H1 (cell line): Measurements from ENCODE around the gene VWF. TPM values are rescaled to one million over a fixed set of nuclear protein-coding genes. Genes with fewer than 3 reads are reported as not detected.

Experiments
- CTCF ChIA-PET: fragments of 300-600 bp; sonication (Branson Sonifier 250); formaldehyde crosslinking; loops from one replicate; lab custom pipeline; 2021; ENCODE audit not compliant: partially characterized antibody; lab: Charles Lee
- POLR2A ChIA-PET: fragments of 300-600 bp; sonication (Branson Sonifier 250); formaldehyde crosslinking; loops from one replicate; lab custom pipeline; 2021; ENCODE audit warnings: inconsistent platforms; ENCODE audit not compliant: partially characterized antibody; lab: Charles Lee
- DNase-seq, 2 experiments: peaks; one replicate each; pipeline versions ENCODE4 v3.0.0 to v3.0.0-alpha.2; 2010 to 2022; ENCODE audit warnings: low spot score in 2 of 2, low read depth in 1 of 2, mixed read lengths in 1 of 2
- FAIRE-seq: peaks from 2 replicates; lab custom pipeline; 2011; peaks lifted over from hg19 to GRCh38; lab: Jason Lieb, UNC
- H2AFZ ChIP-seq: 2 replicates; pipeline ENCODE4 v1.8.1; 2012; ENCODE audit warnings: low read length, inconsistent platforms
- H2AK5ac ChIP-seq: 2 replicates; pipeline ENCODE4 v1.6.1; 2013; ENCODE audit warnings: low read depth, low read length
- H2BK120ac ChIP-seq: replicated peaks from 2 replicates; pipeline ENCODE3; 2013; ENCODE audit warnings: low read depth, low read length, inconsistent platforms
- H2BK12ac ChIP-seq: 2 replicates; pipeline ENCODE4 v1.6.1; 2013; ENCODE audit warnings: low read depth, low read length
- H2BK15ac ChIP-seq: 2 replicates; pipeline ENCODE4 v1.6.1; 2013; ENCODE audit warnings: low read length
- H2BK20ac ChIP-seq: 2 replicates; pipeline ENCODE4 v1.6.1; 2013; ENCODE audit warnings: low read length
- H2BK5ac ChIP-seq: 2 replicates; pipeline ENCODE4 v1.6.1; 2013; ENCODE audit warnings: low read depth, low read length
- H3K14ac ChIP-seq: 2 replicates; pipeline ENCODE4 v1.6.1; 2013; ENCODE audit warnings: inconsistent platforms; ENCODE audit not compliant: insufficient read length
- H3K18ac ChIP-seq: 2 replicates; pipeline ENCODE4 v1.6.1; 2013; ENCODE audit warnings: low read length; ENCODE audit errors: extremely low read depth
- H3K23ac ChIP-seq: 2 replicates; pipeline ENCODE4 v1.6.1; 2013; ENCODE audit warnings: inconsistent platforms; ENCODE audit not compliant: insufficient read length
- H3K23me2 ChIP-seq: 2 replicates; pipeline ENCODE4 v1.6.1; 2013; ENCODE audit warnings: low read depth, low read length
- H3K27ac ChIP-seq: 2 replicates; pipeline ENCODE4 v1.6.1; 2011; ENCODE audit warnings: low read depth, low read length, inconsistent platforms
- H3K27me3 ChIP-seq, 4 experiments: replicated peaks in 1 of 4; 1 replicate in 1 of 4; 2 replicates in 3 of 4; pipeline versions ENCODE4 v1.6.1 to v1.8.1; 2011 to 2013; ENCODE audit warnings: low read length in 3 of 4, mild to moderate bottlenecking in 3 of 4, inconsistent platforms in 2 of 4, mixed read lengths in 2 of 4, moderate library complexity in 1 of 4; ENCODE audit not compliant: control insufficient read depth in 3 of 4, insufficient read depth in 3 of 4; ENCODE audit errors: extremely low read depth in 1 of 4
- H3K36me3 ChIP-seq, 4 experiments: 2 replicates each; pipeline versions ENCODE4 v1.6.1 to v1.8.1; 2011 to 2013; ENCODE audit warnings: mild to moderate bottlenecking in 4 of 4, low read length in 3 of 4, moderate library complexity in 2 of 4, control low read depth in 1 of 4, inconsistent platforms in 1 of 4; ENCODE audit not compliant: insufficient read depth in 4 of 4, control insufficient read depth in 2 of 4
- H3K4ac ChIP-seq: replicated peaks from 2 replicates; pipeline ENCODE3; 2013; ENCODE audit warnings: low read length, low read depth, mixed read lengths, inconsistent platforms; ENCODE audit not compliant: insufficient read length
- H3K4me1 ChIP-seq, 4 experiments: replicated peaks in 1 of 4; 1 replicate in 1 of 4; 2 replicates in 3 of 4; pipeline versions ENCODE4 v1.6.1 to v1.8.1; 2011 to 2013; ENCODE audit warnings: low read length in 3 of 4, inconsistent platforms in 2 of 4, mixed read lengths in 1 of 4; ENCODE audit not compliant: insufficient read depth in 4 of 4, control insufficient read depth in 3 of 4
- H3K4me2 ChIP-seq, 2 experiments: 2 replicates each; pipeline versions ENCODE4 v1.6.1 to v1.8.1; 2011 to 2013; ENCODE audit warnings: low read depth in 2 of 2, low read length in 2 of 2, control low read depth in 1 of 2, inconsistent platforms in 1 of 2, mild to moderate bottlenecking in 1 of 2; ENCODE audit not compliant: insufficient read depth in 1 of 2
- H3K4me3 ChIP-seq, 4 experiments: fragments of 200-600, 300-600 bp in 1 of 4; sonication (generic), shearing (Covaris generic), sonication (Bioruptor Twin) in 1 of 4; 2 replicates each; pipeline versions ENCODE4 v1.5.1 to v1.8.1; 2011 to 2016; ENCODE audit warnings: low read length in 4 of 4, low read depth in 3 of 4, control low read depth in 2 of 4, inconsistent platforms in 2 of 4, mild to moderate bottlenecking in 2 of 4, mixed read lengths in 1 of 4, moderate library complexity in 1 of 4; ENCODE audit not compliant: insufficient read depth in 2 of 4; ENCODE audit errors: extremely low read depth in 1 of 4
- H3K56ac ChIP-seq: replicated peaks from 2 replicates; pipeline ENCODE3; 2013; ENCODE audit warnings: low read depth, mild to moderate bottlenecking, mixed read lengths, low read length, inconsistent platforms; ENCODE audit not compliant: insufficient read length
- H3K79me1 ChIP-seq: 2 replicates; pipeline ENCODE4 v1.6.1; 2013; ENCODE audit warnings: low read depth, low read length, control low read depth
- H3K79me2 ChIP-seq, 2 experiments: 2 replicates each; pipeline versions ENCODE4 v1.6.1 to v1.8.1; 2012 to 2013; ENCODE audit warnings: low read length in 2 of 2, mild to moderate bottlenecking in 2 of 2, inconsistent platforms in 1 of 2; ENCODE audit not compliant: insufficient read depth in 2 of 2, control insufficient read depth in 1 of 2
- H3K9ac ChIP-seq, 4 experiments: replicated peaks in 1 of 4; 1 replicate in 1 of 4; 2 replicates in 3 of 4; pipeline versions ENCODE4 v1.6.1 to v1.8.1; 2011 to 2013; ENCODE audit warnings: low read depth in 3 of 4, low read length in 3 of 4, control low read depth in 2 of 4, mild to moderate bottlenecking in 2 of 4, moderate library complexity in 2 of 4, inconsistent platforms in 1 of 4; ENCODE audit errors: extremely low read depth in 1 of 4
- H3K9me3 ChIP-seq, 2 experiments: 2 replicates each; pipeline versions ENCODE4 v1.6.1 to v1.8.1; 2012 to 2013; ENCODE audit warnings: mild to moderate bottlenecking in 2 of 2, moderate library complexity in 2 of 2, control low read depth in 1 of 2, inconsistent platforms in 1 of 2, low read depth in 1 of 2, low read length in 1 of 2, mixed read lengths in 1 of 2; ENCODE audit not compliant: insufficient read depth in 2 of 2
- H4K20me1 ChIP-seq, 2 experiments: replicated peaks in 1 of 2; 2 replicates each; pipeline versions ENCODE3 to v1.8.1; 2011 to 2013; ENCODE audit warnings: inconsistent platforms in 2 of 2, low read length in 2 of 2, mild to moderate bottlenecking in 1 of 2; ENCODE audit not compliant: insufficient read depth in 2 of 2, control insufficient read depth in 1 of 2
- H4K5ac ChIP-seq: 2 replicates; pipeline ENCODE4 v1.6.1; 2013; ENCODE audit warnings: low read length, low read depth, mixed read lengths, inconsistent platforms; ENCODE audit not compliant: insufficient read length
- H4K8ac ChIP-seq: 2 replicates; pipeline ENCODE4 v1.8.0; 2013; ENCODE audit warnings: mild to moderate bottlenecking, moderate library complexity, low read length, inconsistent platforms; ENCODE audit not compliant: insufficient read depth; ENCODE audit errors: extremely low read depth
- H4K91ac ChIP-seq: replicated peaks from 2 replicates; pipeline ENCODE3; 2013; ENCODE audit warnings: low read length, mixed read lengths, inconsistent platforms; ENCODE audit not compliant: insufficient read length
- CEBPB ChIP-seq: IDR thresholded peaks from 2 replicates; pipeline ENCODE4 v1.6.1; 2012; ENCODE audit warnings: low read depth, low read length
- KDM1A ChIP-seq: fragments of 200-600, 300-600 bp; sonication (generic); IDR thresholded peaks from 2 replicates; pipeline ENCODE4 v1.7.1; 2016; ENCODE audit warnings: mild to moderate bottlenecking, low read length, borderline replicate concordance
- SIX5 ChIP-seq: IDR thresholded peaks from 2 replicates; pipeline ENCODE4 v1.6.1; 2011; ENCODE audit warnings: mild to moderate bottlenecking, low read depth, low read length
- WGBS, 2 experiments: shearing (Covaris generic) in 1 of 2; methylation state at CpG; one replicate each; pipeline versions ENCODE4 v1.1.6 to v1.1.7; 2013 to 2015; ENCODE audit warnings: low lambda C conversion rate in 2 of 2, mixed read lengths in 2 of 2, inconsistent platforms in 1 of 2, low coverage in 1 of 2, missing lambda C conversion rate in 1 of 2; ENCODE audit not compliant: insufficient replicate concordance in 2 of 2, insufficient coverage in 1 of 2, insufficient read length in 1 of 2; ENCODE audit errors: extremely low coverage in 1 of 2, missing lambda C conversion rate in 1 of 2; 5-methylcytosine and 5-hydroxymethylcytosine counted together
- polyA plus RNA-seq, 7 experiments: library from polyadenylated mRNA; depleted of rRNA in 3 of 7; stranded (reverse) in 5 of 7; unstranded in 2 of 7; fragments of >200 nt in 5 of 7; fragments of 200-250 nt in 2 of 7; gene quantifications; 1 replicate in 5 of 7; 2 replicates in 1 of 7; 4 replicates in 1 of 7; pipeline versions ENCODE4 v1.2.1 to v1.2.3, GENCODE V29; 2011 to 2013; ENCODE audit warnings: missing spikeins in 2 of 7, mixed read lengths in 2 of 7
- total RNA-seq: library from RNA; stranded (reverse); fragmentation: NEBNext Ultra II Directional; extraction: Animal tissue kit (Norgen Biotek cat#: 25700); gene quantifications from 2 replicates; pipeline ENCODE4 v1.2.1, GENCODE V29; 2021
- TF ChIP-seq, protein P1 (sequence below): IDR thresholded peaks from 2 replicates; pipeline ENCODE4 v1.6.1; 2011; ENCODE audit warnings: low read depth, mild to moderate bottlenecking, low read length; ENCODE audit not compliant: insufficient read depth

VWF gene
- total and polyA plus RNA-seq, 2 of the 8 experiments (the other 6 are each of a cell fraction or from before 2014, with no cell fraction given): 0.39 to 0.60 TPM

DNA sequence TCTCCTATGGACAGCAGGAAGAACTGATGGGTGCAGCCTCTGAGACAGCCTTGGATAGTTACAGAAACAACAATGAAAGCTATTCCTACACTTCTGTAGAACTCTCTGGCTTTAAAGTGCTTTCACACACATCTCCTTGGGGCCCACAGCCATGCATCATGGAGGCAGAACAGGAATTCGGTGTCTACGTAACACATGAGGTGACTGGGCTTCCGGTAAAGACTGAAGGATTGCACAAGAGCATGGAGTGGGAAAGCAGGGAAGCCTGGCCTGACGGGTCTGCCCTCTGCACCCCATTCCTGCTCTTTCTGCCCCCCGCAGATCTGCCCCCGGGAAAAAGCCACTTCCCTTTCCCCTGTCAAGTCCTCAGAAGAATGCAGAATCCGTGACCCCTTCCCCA, 82.6 kb downstream of the VWF start:
- DNase-seq (no peak), FAIRE-seq (no peak)
- H3K27ac ChIP-seq: no peak overlapping the region
- H3K23me2 ChIP-seq: no peaks in the 10 kb centered on the region
- no peaks in the 10 kb centered on the region for H3K36me3 ChIP-seq
- H2BK5ac ChIP-seq: no peak overlapping the region
- H3K4ac ChIP-seq: no peak overlapping the region
- H3K79me1 ChIP-seq: no peaks in the 10 kb centered on the region
- no peak overlapping the region for H2BK20ac ChIP-seq
- H3K18ac ChIP-seq: no peak overlapping the region
- ChIA-PET POLR2A (no interaction called here), CTCF (interaction anchor here (0.6 to 20.0 kb wide), 6 partner anchors 11 to 243 kb away, joined by 3 to 412 read pairs (median 6); no protein-coding TSS in a partner anchor)
- H2AK5ac ChIP-seq: no peak overlapping the region
- no peak overlapping the region for H2BK120ac ChIP-seq
- H2AFZ ChIP-seq: no peak overlapping the region
- no peak overlapping the region for H3K4me3 ChIP-seq
- no peak for TF ChIP-seq SIX5
- TF ChIP-seq, protein P1, sequence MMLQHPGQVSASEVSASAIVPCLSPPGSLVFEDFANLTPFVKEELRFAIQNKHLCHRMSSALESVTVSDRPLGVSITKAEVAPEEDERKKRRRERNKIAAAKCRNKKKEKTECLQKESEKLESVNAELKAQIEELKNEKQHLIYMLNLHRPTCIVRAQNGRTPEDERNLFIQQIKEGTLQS: no peak
- no peak for TF ChIP-seq KDM1A
- TF ChIP-seq CEBPB: 0 out of 2 replicates have a peak, but pooled peaks have one; percentile 6
- H2BK12ac ChIP-seq: no peak overlapping the region
- no peak overlapping the region for H2BK15ac ChIP-seq
- WGBS, 2 experiments: 88% methylated on average over 7 of the region's 7 CpGs; no CpG with 5 or more reads in 1 of the 2 experiments
- H3K9ac ChIP-seq: no peak overlapping the region
- peaks cover 0 to 2% (median 0%) of the 10 kb centered on the region in 4 experiments; a peak in 2 of 7 replicates for H3K27me3 ChIP-seq
- peak overlapping the region; percentile 23; the same call in 1 of the 2 replicates for H4K8ac ChIP-seq
- no peak overlapping the region for H4K5ac ChIP-seq
- H3K4me2 ChIP-seq: no peak overlapping the region
- no peak overlapping the region for H3K23ac ChIP-seq
- no peak overlapping the region for H4K91ac ChIP-seq
- no peaks in the 10 kb centered on the region for H3K79me2 ChIP-seq
- H4K20me1 ChIP-seq: no peaks in the 10 kb centered on the region
- H3K4me1 ChIP-seq: peaks cover 0 to 4% (median 2%) of the 10 kb centered on the region in 4 experiments; a peak in 4 of 7 replicates
- H3K14ac ChIP-seq: no peak overlapping the region
- no peaks in the 10 kb centered on the region for H3K9me3 ChIP-seq
- H3K56ac ChIP-seq: no peak overlapping the region
